CD4-positive, alpha-beta T cell (primary cell): Measurements from ENCODE around the gene ATG10. TPM values are rescaled to one million over a fixed set of nuclear protein-coding genes. Genes with fewer than 3 reads are reported as not detected.
"Not testable (repeated sequence)": the region's sequence is repeated elsewhere in the genome, so short reads cannot be mapped to it uniquely, and the experiment has no call there.

Source experiments
- ATAC-seq: fragments of 200-7000 bp; cut with Tn5 transposase; one replicate; pipeline ENCODE4 v1.10.0; 2022; ENCODE audit warnings: mild to moderate bottlenecking; ENCODE audit not compliant: poor library complexity
- CTCF ChIA-PET: fragments of 350-600 bp; sonication (Branson Sonifier 250); formaldehyde crosslinking; loops from one replicate; lab custom pipeline; 2021; ENCODE audit warnings: antibody characterized with exemption, inconsistent platforms; lab: Charles Lee
- POLR2A ChIA-PET: fragments of 350-600 bp; sonication (Branson Sonifier 250); formaldehyde crosslinking; loops from one replicate; lab custom pipeline; 2021; ENCODE audit warnings: antibody characterized with exemption, inconsistent platforms; lab: Charles Lee
- DNase-seq, 14 experiments: peaks; one replicate each; pipeline ENCODE4 v3.0.0-alpha.2; 2013 to 2020; ENCODE audit warnings: mixed read lengths in 2 of 14
- H3K27ac ChIP-seq, 2 donors: one replicate each; pipeline versions ENCODE4 v1.5.1 to v1.7.0; 2013; ENCODE audit warnings: low read length in 2 of 2, low read depth in 1 of 2, mild to moderate bottlenecking in 1 of 2
- H3K27me3 ChIP-seq, 2 experiments: 1 replicate in 1 of 2; 2 replicates in 1 of 2; pipeline versions ENCODE4 v1.6.1 to v1.7.0; 2013; ENCODE audit warnings: low read length in 2 of 2, control low read depth in 1 of 2, mild to moderate bottlenecking in 1 of 2, moderate library complexity in 1 of 2; ENCODE audit not compliant: insufficient read depth in 2 of 2, control insufficient read depth in 1 of 2
- H3K36me3 ChIP-seq: one replicate; pipeline ENCODE4 v1.6.1; 2013; ENCODE audit warnings: low read length, control low read depth; ENCODE audit not compliant: insufficient read depth
- H3K4me1 ChIP-seq: one replicate; pipeline ENCODE4 v1.6.1; 2013; ENCODE audit warnings: low read length, control low read depth; ENCODE audit not compliant: insufficient read depth
- H3K4me3 ChIP-seq: one replicate; pipeline ENCODE4 v1.5.1; 2013; ENCODE audit warnings: mild to moderate bottlenecking, low read length, moderate library complexity
- H3K9me3 ChIP-seq, 2 experiments: 1 replicate in 1 of 2; 2 replicates in 1 of 2; pipeline versions ENCODE4 v1.6.1 to v1.7.0; 2013; ENCODE audit warnings: low read length in 2 of 2, mild to moderate bottlenecking in 2 of 2, control low read depth in 1 of 2, moderate library complexity in 1 of 2; ENCODE audit not compliant: control insufficient read depth in 1 of 2, insufficient read depth in 1 of 2
- H3K27ac Mint-ChIP-seq: one replicate; pipeline ENCODE4 v1.8.0; 2020; ENCODE audit warnings: mixed read lengths
- H3K27me3 Mint-ChIP-seq: one replicate; pipeline ENCODE4 v1.8.0; 2021; ENCODE audit warnings: mixed read lengths
- H3K36me3 Mint-ChIP-seq: one replicate; pipeline ENCODE4 v1.8.0; 2021; ENCODE audit warnings: low read depth, mixed read lengths
- H3K4me1 Mint-ChIP-seq: one replicate; pipeline ENCODE4 v1.8.0; 2021; ENCODE audit warnings: low read depth, mixed read lengths
- H3K4me3 Mint-ChIP-seq: one replicate; pipeline ENCODE4 v1.8.0; 2020; ENCODE audit warnings: mild to moderate bottlenecking, mixed read lengths
- H3K9me3 Mint-ChIP-seq: one replicate; pipeline ENCODE4 v1.8.0; 2020; ENCODE audit warnings: mixed read lengths
- intact Hi-C, 2 experiments: fragments of 100-400 bp; cut with DNase I in 1 of 2; cut with micrococcal nuclease in 1 of 2; formaldehyde crosslinking; loops; one replicate each; pipeline versions ENCODE4 v1.15.1 to v1.9.0; 2023 to 2025; cut with DNase I, micrococcal nuclease
- total RNA-seq, 174 experiments: library from RNA in 2 of 174; stranded (reverse) in 2 of 174; gene quantifications; one replicate each; pipeline ENCODE4 v1.2.3 and lab custom pipeline; 2021 to 2026
- TF ChIP-seq, protein P1 (sequence below): fragments of 200-600 bp; IDR thresholded peaks from one replicate; pipeline ENCODE4 v1.8.0; 2022; ENCODE audit warnings: antibody characterized with exemption, mild to moderate bottlenecking

ATG10 gene
- total RNA-seq, 2 experiments from 2014 or later, result 4.7 to 5.3 TPM

DNA sequence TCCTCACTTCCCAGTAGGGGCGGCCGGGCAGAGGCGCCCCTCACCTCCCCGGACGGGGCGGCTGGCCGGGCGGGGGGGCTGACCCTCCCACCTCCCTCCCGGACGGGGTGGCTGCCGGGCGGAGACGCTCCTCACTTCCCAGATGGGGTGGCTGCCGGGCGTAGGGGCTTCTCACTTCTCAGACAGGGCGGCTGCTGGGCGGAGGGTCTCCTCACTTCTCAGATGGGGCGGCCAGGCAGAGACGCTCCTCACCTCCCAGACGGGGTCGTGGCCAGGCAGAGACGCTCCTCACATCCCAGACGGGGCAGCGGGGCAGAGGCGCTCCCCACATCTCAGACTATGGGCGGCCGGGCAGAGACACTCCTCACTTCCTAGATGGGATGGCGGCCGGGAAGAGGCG, 11.7 kb downstream of the ATG10 start:
- H3K4me3 Mint-ChIP-seq, ATAC-seq, POLR2A ChIA-PET, H3K36me3 ChIP-seq, H3K27ac Mint-ChIP-seq, H3K4me3 ChIP-seq, H3K9me3 Mint-ChIP-seq, intact Hi-C loops, H3K27me3 Mint-ChIP-seq, H3K27ac ChIP-seq, H3K27me3 ChIP-seq, DNase-seq, CTCF ChIA-PET, H3K4me1 Mint-ChIP-seq, H3K4me1 ChIP-seq: not testable (repeated sequence)
- peaks cover 0 to 13% of the 10 kb centered on the region in 2 experiments for H3K9me3 ChIP-seq
- peaks cover 35% of the 10 kb centered on the region for H3K36me3 Mint-ChIP-seq

DNA sequence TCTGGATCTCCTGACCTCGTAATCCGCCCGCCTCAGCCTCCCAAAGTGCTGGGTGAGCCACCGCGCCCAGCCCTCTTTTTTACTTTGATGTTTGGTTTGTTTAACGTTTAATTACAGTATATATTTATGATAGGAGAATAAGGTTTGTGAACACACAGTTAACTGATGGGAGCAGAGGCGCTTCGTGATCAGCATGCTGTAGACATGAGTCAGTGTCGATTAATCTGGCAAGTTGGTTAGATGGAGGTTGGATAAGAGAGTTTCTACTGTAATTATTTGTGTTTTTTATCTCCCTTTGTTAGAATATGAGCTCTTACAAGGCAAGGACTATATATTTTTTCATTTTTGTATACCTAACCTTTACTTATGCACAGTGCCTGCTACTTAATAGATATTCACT, 14.3 kb downstream of the ATG10 start:
- TF ChIP-seq, protein P1, sequence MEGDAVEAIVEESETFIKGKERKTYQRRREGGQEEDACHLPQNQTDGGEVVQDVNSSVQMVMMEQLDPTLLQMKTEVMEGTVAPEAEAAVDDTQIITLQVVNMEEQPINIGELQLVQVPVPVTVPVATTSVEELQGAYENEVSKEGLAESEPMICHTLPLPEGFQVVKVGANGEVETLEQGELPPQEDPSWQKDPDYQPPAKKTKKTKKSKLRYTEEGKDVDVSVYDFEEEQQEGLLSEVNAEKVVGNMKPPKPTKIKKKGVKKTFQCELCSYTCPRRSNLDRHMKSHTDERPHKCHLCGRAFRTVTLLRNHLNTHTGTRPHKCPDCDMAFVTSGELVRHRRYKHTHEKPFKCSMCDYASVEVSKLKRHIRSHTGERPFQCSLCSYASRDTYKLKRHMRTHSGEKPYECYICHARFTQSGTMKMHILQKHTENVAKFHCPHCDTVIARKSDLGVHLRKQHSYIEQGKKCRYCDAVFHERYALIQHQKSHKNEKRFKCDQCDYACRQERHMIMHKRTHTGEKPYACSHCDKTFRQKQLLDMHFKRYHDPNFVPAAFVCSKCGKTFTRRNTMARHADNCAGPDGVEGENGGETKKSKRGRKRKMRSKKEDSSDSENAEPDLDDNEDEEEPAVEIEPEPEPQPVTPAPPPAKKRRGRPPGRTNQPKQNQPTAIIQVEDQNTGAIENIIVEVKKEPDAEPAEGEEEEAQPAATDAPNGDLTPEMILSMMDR, result no peak
- peaks cover 4% of the 10 kb centered on the region for H3K9me3 Mint-ChIP-seq
- no peak for ATAC-seq
- Histone ChIP-seq H3K27ac (no peak overlapping the region), H3K27me3 (no peaks in the 10 kb centered on the region), H3K4me1 (no peaks in the 10 kb centered on the region), H3K4me3 (no peak overlapping the region), H3K9me3 (peaks cover 0 to 13% of the 10 kb centered on the region in 2 experiments), H3K36me3 (no peaks in the 10 kb centered on the region)
- POLR2A ChIA-PET, result no interaction called here
- H3K27ac Mint-ChIP-seq, result no peak overlapping the region
- H3K4me1 Mint-ChIP-seq, result no peaks in the 10 kb centered on the region
- H3K27me3 Mint-ChIP-seq, result no peaks in the 10 kb centered on the region
- intact Hi-C loops, result no loop called here
- no peak overlapping the region for H3K4me3 Mint-ChIP-seq
- DNase-seq, result no peak
- peaks cover 37% of the 10 kb centered on the region for H3K36me3 Mint-ChIP-seq
- CTCF ChIA-PET, result no interaction called here

DNA sequence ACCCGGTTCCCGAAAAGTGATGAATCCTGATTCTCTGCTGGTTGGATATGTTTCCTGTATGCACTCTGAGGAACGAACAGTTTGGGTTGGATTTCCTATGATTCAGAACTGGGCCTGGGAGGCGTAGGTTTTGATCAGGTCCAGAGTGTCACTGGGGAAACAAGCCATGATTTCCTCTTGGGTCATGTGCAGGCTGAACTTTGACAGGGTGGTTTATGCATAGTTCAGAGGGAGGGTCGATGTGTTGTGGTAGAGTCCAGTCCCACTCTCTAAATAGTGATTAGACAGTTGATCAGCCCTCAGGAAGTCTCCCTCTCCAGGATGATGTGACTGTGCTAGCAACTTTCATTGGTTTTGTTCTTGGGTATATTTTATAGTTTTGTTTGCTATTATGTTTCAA, 17.4 kb downstream of the ATG10 start:
- ChIA-PET CTCF (no interaction called here), POLR2A (no interaction called here)
- no peak overlapping the region for H3K4me3 Mint-ChIP-seq
- H3K36me3 ChIP-seq, result no peaks in the 10 kb centered on the region
- TF ChIP-seq, protein P1, result no peak
- H3K36me3 Mint-ChIP-seq, result peaks cover 41% of the 10 kb centered on the region
- H3K4me3 ChIP-seq, result no peak overlapping the region
- no peak overlapping the region for H3K27ac Mint-ChIP-seq
- H3K27me3 Mint-ChIP-seq, result no peaks in the 10 kb centered on the region
- H3K27me3 ChIP-seq, result no peaks in the 10 kb centered on the region
- intact Hi-C loops, result no loop called here
- no peaks in the 10 kb centered on the region for H3K4me1 ChIP-seq
- no peaks in the 10 kb centered on the region for H3K4me1 Mint-ChIP-seq
- peaks cover 0 to 7% of the 10 kb centered on the region in 2 experiments for H3K9me3 ChIP-seq
- H3K27ac ChIP-seq, result no peak overlapping the region
- H3K9me3 Mint-ChIP-seq, result peaks cover 4% of the 10 kb centered on the region
- ATAC-seq (no peak), DNase-seq (no peak)

DNA sequence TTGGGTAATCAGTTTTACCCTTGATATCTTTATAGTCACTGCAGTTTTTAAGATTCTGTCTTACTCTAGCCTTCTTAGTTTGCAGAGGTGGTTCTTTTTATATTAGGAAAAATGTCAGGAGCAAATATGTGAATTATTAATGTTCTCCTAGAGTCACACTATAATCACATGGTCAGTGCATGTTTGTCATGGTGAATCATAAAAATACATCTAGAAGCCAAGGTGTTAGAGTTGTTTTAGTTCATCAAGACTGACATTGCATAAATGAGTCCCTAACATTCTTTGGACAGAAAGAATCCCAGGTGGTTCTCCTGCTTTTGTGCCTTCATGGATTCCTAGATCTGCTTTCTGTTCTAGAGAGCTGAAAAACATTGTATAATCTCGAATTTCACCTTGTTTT, 22.9 kb downstream of the ATG10 start:
- Mint-ChIP-seq H3K9me3 (peaks cover 11% of the 10 kb centered on the region), H3K4me1 (no peaks in the 10 kb centered on the region), H3K36me3 (peaks cover 70% of the 10 kb centered on the region), H3K27me3 (no peaks in the 10 kb centered on the region), H3K27ac (no peak overlapping the region), H3K4me3 (no peak overlapping the region)
- H3K36me3 ChIP-seq, result peaks cover 11% of the 10 kb centered on the region
- ChIA-PET CTCF (no interaction called here), POLR2A (no interaction called here)
- DNase-seq (no peak), ATAC-seq (no peak)
- H3K4me3 ChIP-seq, result no peak overlapping the region
- no peaks in the 10 kb centered on the region for H3K4me1 ChIP-seq
- no peaks in the 10 kb centered on the region for H3K9me3 ChIP-seq
- intact Hi-C loops, result no loop called here
- H3K27ac ChIP-seq, result no peak overlapping the region
- TF ChIP-seq, protein P1, result no peak
- no peaks in the 10 kb centered on the region for H3K27me3 ChIP-seq
